Skeletal muscle tissue (tissue), 4 donors: ENCODE data around the gene AHRR. TPM values are rescaled to one million over a fixed set of nuclear protein-coding genes. Genes with fewer than 3 reads are reported as not detected.
"Not testable (repeated sequence)": the region's sequence is repeated elsewhere in the genome, so short reads cannot be mapped to it uniquely, and the experiment has no call there.

Experiments
- H3K27ac ChIP-seq: one replicate; pipeline ENCODE4 v1.7.0; 2013; ENCODE audit warnings: mild to moderate bottlenecking, low read depth, low read length, inconsistent platforms
- H3K27me3 ChIP-seq, 3 donors: one replicate each; pipeline ENCODE4 v1.7.0; 2013; ENCODE audit warnings: low read length in 3 of 3; ENCODE audit not compliant: control insufficient read depth in 3 of 3, insufficient read depth in 3 of 3
- H3K36me3 ChIP-seq, 3 donors: one replicate each; pipeline ENCODE4 v1.7.0; 2013; ENCODE audit warnings: low read length in 3 of 3; ENCODE audit not compliant: control insufficient read depth in 3 of 3, insufficient read depth in 3 of 3
- H3K4me1 ChIP-seq, 3 donors: one replicate each; pipeline ENCODE4 v1.7.0; 2013; ENCODE audit warnings: low read length in 3 of 3, mild to moderate bottlenecking in 3 of 3; ENCODE audit not compliant: control insufficient read depth in 3 of 3, insufficient read depth in 3 of 3
- H3K4me3 ChIP-seq, 3 donors: one replicate each; pipeline ENCODE4 v1.7.0; 2013; ENCODE audit warnings: low read length in 3 of 3
- H3K9ac ChIP-seq, 3 donors: one replicate each; pipeline ENCODE4 v1.7.0; 2013; ENCODE audit warnings: low read length in 3 of 3, mild to moderate bottlenecking in 3 of 3, moderate library complexity in 2 of 3, low read depth in 1 of 3
- H3K9me3 ChIP-seq, 3 donors: one replicate each; pipeline ENCODE4 v1.7.0; 2013; ENCODE audit warnings: low read length in 3 of 3; ENCODE audit not compliant: control insufficient read depth in 3 of 3
- total RNA-seq: library from RNA; depleted of rRNA; stranded (reverse); fragments of >200 nt; gene quantifications from one replicate; pipeline ENCODE4 v1.2.3, GENCODE V29; 2014
- donor health status: Osteomylitis.

AHRR gene
- total RNA-seq, 1 donor from 2014 or later, result 1.0 TPM

- Histone ChIP-seq H3K27me3 (peaks cover 52 to 71% (median 58%) of the 10 kb centered on the region in 3 donors), H3K4me1 (no peaks in the 10 kb centered on the region)
Observed at GRCh38 chr5:483434-484140, 162.1 kb downstream of the AHRR start.

GRCh38 chr5:484556-484955 is 163.0 kb downstream of the AHRR start:
- H3K9ac ChIP-seq, result no peak overlapping the region
- H3K9me3 ChIP-seq, result no peaks in the 10 kb centered on the region
- no peaks in the 10 kb centered on the region for H3K36me3 ChIP-seq
- H3K4me3 ChIP-seq, result no peak overlapping the region
- H3K4me1 ChIP-seq, result no peaks in the 10 kb centered on the region
- peaks cover 42 to 70% (median 51%) of the 10 kb centered on the region in 3 donors for H3K27me3 ChIP-seq
- no peak overlapping the region for H3K27ac ChIP-seq

More at GRCh38 chr5:483434-484140, 162.1 kb downstream of the AHRR start:
- Histone ChIP-seq H3K4me3 (no peak overlapping the region), H3K27ac (no peak overlapping the region), H3K9me3 (no peaks in the 10 kb centered on the region), H3K9ac (no peak overlapping the region), H3K36me3 (no peaks in the 10 kb centered on the region)

GRCh38 chr5:485113-485945 is 163.8 kb downstream of the AHRR start:
- Histone ChIP-seq H3K36me3 (no peaks in the 10 kb centered on the region), H3K4me1 (peaks cover 0 to 2% (median 0%) of the 10 kb centered on the region in 3 donors), H3K27ac (no peak overlapping the region), H3K4me3 (no peak overlapping the region), H3K9ac (no peak overlapping the region), H3K27me3 (peaks cover 38 to 70% (median 51%) of the 10 kb centered on the region in 3 donors), H3K9me3 (no peaks in the 10 kb centered on the region)

GRCh38 chr5:485946-486491 is 164.5 kb downstream of the AHRR start:
- Histone ChIP-seq H3K9ac (no peak overlapping the region), H3K4me1 (peaks cover 0 to 2% (median 0%) of the 10 kb centered on the region in 3 donors), H3K36me3 (no peaks in the 10 kb centered on the region), H3K27me3 (peaks cover 38 to 70% (median 49%) of the 10 kb centered on the region in 3 donors), H3K27ac (no peak overlapping the region), H3K4me3 (no peak overlapping the region), H3K9me3 (no peaks in the 10 kb centered on the region)

GRCh38 chr5:486597-486996 is 165.1 kb downstream of the AHRR start:
- not testable (repeated sequence) for H3K4me3 ChIP-seq, H3K27ac ChIP-seq, H3K9me3 ChIP-seq, H3K9ac ChIP-seq, H3K36me3 ChIP-seq, H3K4me1 ChIP-seq
- H3K27me3 ChIP-seq, result peaks cover 35 to 71% (median 51%) of the 10 kb centered on the region in 3 donors

Other genes starting within 250 kb of the AHRR start
- 0.52 TPM for gene PLEKHG4B, start 229.5 kb upstream of the AHRR start, total RNA-seq
- gene LRRC14B, start 130.2 kb upstream of the AHRR start, total RNA-seq, result 19.3 TPM
- gene CCDC127, start 103.6 kb upstream of the AHRR start, total RNA-seq, result 6.3 TPM
- gene SDHA, start 103.4 kb upstream of the AHRR start, total RNA-seq, result 98.6 TPM
- 42.3 TPM for gene PDCD6, start 50.1 kb upstream of the AHRR start, total RNA-seq
- 29.2 TPM for gene EXOC3, start 121.5 kb downstream of the AHRR start, total RNA-seq
- 1.6 TPM for gene SLC9A3, start 202.7 kb downstream of the AHRR start, total RNA-seq